Panc1 (cell line): ENCODE measurements around the gene C2CD3.

Experiments used
- POLR2AphosphoS5 ChIP-seq: IDR thresholded peaks from 2 replicates; pipeline ENCODE4 v1.6.1; 2012; ENCODE audit warnings: mild to moderate bottlenecking, low read depth, low read length, moderate library complexity
- TCF7L2 ChIP-seq: IDR thresholded peaks from 2 replicates; pipeline ENCODE4 v1.6.1; 2011; ENCODE audit warnings: mild to moderate bottlenecking, low read depth, low read length, inconsistent platforms
- TF ChIP-seq, protein P1 (sequence below): fragments of 450-650 bp; IDR thresholded peaks from 2 replicates; pipeline ENCODE4 v1.5.1; 2017; ENCODE audit warnings: mild to moderate bottlenecking
- TF ChIP-seq, protein P2 (sequence below), 2 experiments: IDR thresholded peaks; 2 replicates each; pipeline ENCODE4 v1.6.1; 2011 to 2012; ENCODE audit warnings: low read depth in 2 of 2, control low read depth in 1 of 2, low read length in 1 of 2, mild to moderate bottlenecking in 1 of 2, moderate library complexity in 1 of 2; ENCODE audit not compliant: insufficient read depth in 1 of 2

DNA sequence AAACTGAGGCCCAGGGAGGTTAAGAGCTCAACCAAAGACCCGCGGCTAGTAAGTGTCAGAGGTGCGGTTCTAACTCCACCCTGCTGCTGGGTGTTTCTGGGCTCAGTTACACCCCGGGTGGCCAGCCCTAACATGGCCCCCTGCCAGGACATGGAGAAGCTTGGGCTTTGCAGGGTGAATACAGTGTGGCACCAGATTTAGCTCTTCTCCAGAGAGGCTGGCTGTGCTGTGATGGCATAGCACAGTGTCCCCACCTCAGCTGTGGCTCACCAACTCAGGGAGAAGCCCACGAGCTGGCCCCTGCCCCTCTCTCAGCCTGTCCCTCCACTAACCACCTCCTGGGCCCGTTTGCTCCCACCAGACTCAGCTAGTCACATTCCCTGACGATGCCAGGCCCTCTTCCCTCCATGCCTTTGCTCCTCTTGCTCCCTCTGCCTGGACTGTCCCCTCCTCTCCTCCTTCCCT lies 168.9 kb downstream of the C2CD3 start:
- TF ChIP-seq, protein P1, sequence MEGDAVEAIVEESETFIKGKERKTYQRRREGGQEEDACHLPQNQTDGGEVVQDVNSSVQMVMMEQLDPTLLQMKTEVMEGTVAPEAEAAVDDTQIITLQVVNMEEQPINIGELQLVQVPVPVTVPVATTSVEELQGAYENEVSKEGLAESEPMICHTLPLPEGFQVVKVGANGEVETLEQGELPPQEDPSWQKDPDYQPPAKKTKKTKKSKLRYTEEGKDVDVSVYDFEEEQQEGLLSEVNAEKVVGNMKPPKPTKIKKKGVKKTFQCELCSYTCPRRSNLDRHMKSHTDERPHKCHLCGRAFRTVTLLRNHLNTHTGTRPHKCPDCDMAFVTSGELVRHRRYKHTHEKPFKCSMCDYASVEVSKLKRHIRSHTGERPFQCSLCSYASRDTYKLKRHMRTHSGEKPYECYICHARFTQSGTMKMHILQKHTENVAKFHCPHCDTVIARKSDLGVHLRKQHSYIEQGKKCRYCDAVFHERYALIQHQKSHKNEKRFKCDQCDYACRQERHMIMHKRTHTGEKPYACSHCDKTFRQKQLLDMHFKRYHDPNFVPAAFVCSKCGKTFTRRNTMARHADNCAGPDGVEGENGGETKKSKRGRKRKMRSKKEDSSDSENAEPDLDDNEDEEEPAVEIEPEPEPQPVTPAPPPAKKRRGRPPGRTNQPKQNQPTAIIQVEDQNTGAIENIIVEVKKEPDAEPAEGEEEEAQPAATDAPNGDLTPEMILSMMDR = no peak
- TF ChIP-seq POLR2AphosphoS5 (no peak), TCF7L2 (no peak)
- TF ChIP-seq, protein P2, sequence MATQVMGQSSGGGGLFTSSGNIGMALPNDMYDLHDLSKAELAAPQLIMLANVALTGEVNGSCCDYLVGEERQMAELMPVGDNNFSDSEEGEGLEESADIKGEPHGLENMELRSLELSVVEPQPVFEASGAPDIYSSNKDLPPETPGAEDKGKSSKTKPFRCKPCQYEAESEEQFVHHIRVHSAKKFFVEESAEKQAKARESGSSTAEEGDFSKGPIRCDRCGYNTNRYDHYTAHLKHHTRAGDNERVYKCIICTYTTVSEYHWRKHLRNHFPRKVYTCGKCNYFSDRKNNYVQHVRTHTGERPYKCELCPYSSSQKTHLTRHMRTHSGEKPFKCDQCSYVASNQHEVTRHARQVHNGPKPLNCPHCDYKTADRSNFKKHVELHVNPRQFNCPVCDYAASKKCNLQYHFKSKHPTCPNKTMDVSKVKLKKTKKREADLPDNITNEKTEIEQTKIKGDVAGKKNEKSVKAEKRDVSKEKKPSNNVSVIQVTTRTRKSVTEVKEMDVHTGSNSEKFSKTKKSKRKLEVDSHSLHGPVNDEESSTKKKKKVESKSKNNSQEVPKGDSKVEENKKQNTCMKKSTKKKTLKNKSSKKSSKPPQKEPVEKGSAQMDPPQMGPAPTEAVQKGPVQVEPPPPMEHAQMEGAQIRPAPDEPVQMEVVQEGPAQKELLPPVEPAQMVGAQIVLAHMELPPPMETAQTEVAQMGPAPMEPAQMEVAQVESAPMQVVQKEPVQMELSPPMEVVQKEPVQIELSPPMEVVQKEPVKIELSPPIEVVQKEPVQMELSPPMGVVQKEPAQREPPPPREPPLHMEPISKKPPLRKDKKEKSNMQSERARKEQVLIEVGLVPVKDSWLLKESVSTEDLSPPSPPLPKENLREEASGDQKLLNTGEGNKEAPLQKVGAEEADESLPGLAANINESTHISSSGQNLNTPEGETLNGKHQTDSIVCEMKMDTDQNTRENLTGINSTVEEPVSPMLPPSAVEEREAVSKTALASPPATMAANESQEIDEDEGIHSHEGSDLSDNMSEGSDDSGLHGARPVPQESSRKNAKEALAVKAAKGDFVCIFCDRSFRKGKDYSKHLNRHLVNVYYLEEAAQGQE (IDR thresholded peaks at IDR 0.05; ENCODE audit: insufficient read depth in 1 of 2, low read depth in 2 of 2, low read length in 1 of 2) = no peak
